H1 (cell line): ENCODE data around the gene RPS18. TPM values are rescaled to one million over a fixed set of nuclear protein-coding genes. Genes with fewer than 3 reads are reported as not detected.
"Not testable (repeated sequence)": the region's sequence is repeated elsewhere in the genome, so short reads cannot be mapped to it uniquely, and the experiment has no call there.

Experiments
- CTCF ChIA-PET: fragments of 300-600 bp; sonication (Branson Sonifier 250); formaldehyde crosslinking; loops from one replicate; lab custom pipeline; 2021; ENCODE audit not compliant: partially characterized antibody; lab: Charles Lee
- POLR2A ChIA-PET: fragments of 300-600 bp; sonication (Branson Sonifier 250); formaldehyde crosslinking; loops from one replicate; lab custom pipeline; 2021; ENCODE audit warnings: inconsistent platforms; ENCODE audit not compliant: partially characterized antibody; lab: Charles Lee
- DNase-seq, 2 experiments: peaks; one replicate each; pipeline versions ENCODE4 v3.0.0 to v3.0.0-alpha.2; 2010 to 2022; ENCODE audit warnings: low spot score in 2 of 2, low read depth in 1 of 2, mixed read lengths in 1 of 2
- FAIRE-seq: peaks from 2 replicates; lab custom pipeline; 2011; peaks lifted over from hg19 to GRCh38; lab: Jason Lieb, UNC
- H2AFZ ChIP-seq: 2 replicates; pipeline ENCODE4 v1.8.1; 2012; ENCODE audit warnings: low read length, inconsistent platforms
- H2AK5ac ChIP-seq: 2 replicates; pipeline ENCODE4 v1.6.1; 2013; ENCODE audit warnings: low read depth, low read length
- H2BK120ac ChIP-seq: replicated peaks from 2 replicates; pipeline ENCODE3; 2013; ENCODE audit warnings: low read depth, low read length, inconsistent platforms
- H2BK12ac ChIP-seq: 2 replicates; pipeline ENCODE4 v1.6.1; 2013; ENCODE audit warnings: low read depth, low read length
- H2BK15ac ChIP-seq: 2 replicates; pipeline ENCODE4 v1.6.1; 2013; ENCODE audit warnings: low read length
- H2BK20ac ChIP-seq: 2 replicates; pipeline ENCODE4 v1.6.1; 2013; ENCODE audit warnings: low read length
- H2BK5ac ChIP-seq: 2 replicates; pipeline ENCODE4 v1.6.1; 2013; ENCODE audit warnings: low read depth, low read length
- H3K14ac ChIP-seq: 2 replicates; pipeline ENCODE4 v1.6.1; 2013; ENCODE audit warnings: inconsistent platforms; ENCODE audit not compliant: insufficient read length
- H3K18ac ChIP-seq: 2 replicates; pipeline ENCODE4 v1.6.1; 2013; ENCODE audit warnings: low read length; ENCODE audit errors: extremely low read depth
- H3K23ac ChIP-seq: 2 replicates; pipeline ENCODE4 v1.6.1; 2013; ENCODE audit warnings: inconsistent platforms; ENCODE audit not compliant: insufficient read length
- H3K23me2 ChIP-seq: 2 replicates; pipeline ENCODE4 v1.6.1; 2013; ENCODE audit warnings: low read depth, low read length
- H3K27ac ChIP-seq: 2 replicates; pipeline ENCODE4 v1.6.1; 2011; ENCODE audit warnings: low read depth, low read length, inconsistent platforms
- H3K27me3 ChIP-seq, 4 experiments: replicated peaks in 1 of 4; 1 replicate in 1 of 4; 2 replicates in 3 of 4; pipeline versions ENCODE4 v1.6.1 to v1.8.1; 2011 to 2013; ENCODE audit warnings: low read length in 3 of 4, mild to moderate bottlenecking in 3 of 4, inconsistent platforms in 2 of 4, mixed read lengths in 2 of 4, moderate library complexity in 1 of 4; ENCODE audit not compliant: control insufficient read depth in 3 of 4, insufficient read depth in 3 of 4; ENCODE audit errors: extremely low read depth in 1 of 4
- H3K36me3 ChIP-seq, 4 experiments: 2 replicates each; pipeline versions ENCODE4 v1.6.1 to v1.8.1; 2011 to 2013; ENCODE audit warnings: mild to moderate bottlenecking in 4 of 4, low read length in 3 of 4, moderate library complexity in 2 of 4, control low read depth in 1 of 4, inconsistent platforms in 1 of 4; ENCODE audit not compliant: insufficient read depth in 4 of 4, control insufficient read depth in 2 of 4
- H3K4ac ChIP-seq: replicated peaks from 2 replicates; pipeline ENCODE3; 2013; ENCODE audit warnings: low read length, low read depth, mixed read lengths, inconsistent platforms; ENCODE audit not compliant: insufficient read length
- H3K4me1 ChIP-seq, 4 experiments: replicated peaks in 1 of 4; 1 replicate in 1 of 4; 2 replicates in 3 of 4; pipeline versions ENCODE4 v1.6.1 to v1.8.1; 2011 to 2013; ENCODE audit warnings: low read length in 3 of 4, inconsistent platforms in 2 of 4, mixed read lengths in 1 of 4; ENCODE audit not compliant: insufficient read depth in 4 of 4, control insufficient read depth in 3 of 4
- H3K4me2 ChIP-seq, 2 experiments: 2 replicates each; pipeline versions ENCODE4 v1.6.1 to v1.8.1; 2011 to 2013; ENCODE audit warnings: low read depth in 2 of 2, low read length in 2 of 2, control low read depth in 1 of 2, inconsistent platforms in 1 of 2, mild to moderate bottlenecking in 1 of 2; ENCODE audit not compliant: insufficient read depth in 1 of 2
- H3K4me3 ChIP-seq, 4 experiments: fragments of 200-600, 300-600 bp in 1 of 4; sonication (generic), shearing (Covaris generic), sonication (Bioruptor Twin) in 1 of 4; 2 replicates each; pipeline versions ENCODE4 v1.5.1 to v1.8.1; 2011 to 2016; ENCODE audit warnings: low read length in 4 of 4, low read depth in 3 of 4, control low read depth in 2 of 4, inconsistent platforms in 2 of 4, mild to moderate bottlenecking in 2 of 4, mixed read lengths in 1 of 4, moderate library complexity in 1 of 4; ENCODE audit not compliant: insufficient read depth in 2 of 4; ENCODE audit errors: extremely low read depth in 1 of 4
- H3K56ac ChIP-seq: replicated peaks from 2 replicates; pipeline ENCODE3; 2013; ENCODE audit warnings: low read depth, mild to moderate bottlenecking, mixed read lengths, low read length, inconsistent platforms; ENCODE audit not compliant: insufficient read length
- H3K79me1 ChIP-seq: 2 replicates; pipeline ENCODE4 v1.6.1; 2013; ENCODE audit warnings: low read depth, low read length, control low read depth
- H3K79me2 ChIP-seq, 2 experiments: 2 replicates each; pipeline versions ENCODE4 v1.6.1 to v1.8.1; 2012 to 2013; ENCODE audit warnings: low read length in 2 of 2, mild to moderate bottlenecking in 2 of 2, inconsistent platforms in 1 of 2; ENCODE audit not compliant: insufficient read depth in 2 of 2, control insufficient read depth in 1 of 2
- H3K9ac ChIP-seq, 4 experiments: replicated peaks in 1 of 4; 1 replicate in 1 of 4; 2 replicates in 3 of 4; pipeline versions ENCODE4 v1.6.1 to v1.8.1; 2011 to 2013; ENCODE audit warnings: low read depth in 3 of 4, low read length in 3 of 4, control low read depth in 2 of 4, mild to moderate bottlenecking in 2 of 4, moderate library complexity in 2 of 4, inconsistent platforms in 1 of 4; ENCODE audit errors: extremely low read depth in 1 of 4
- H3K9me3 ChIP-seq, 2 experiments: 2 replicates each; pipeline versions ENCODE4 v1.6.1 to v1.8.1; 2012 to 2013; ENCODE audit warnings: mild to moderate bottlenecking in 2 of 2, moderate library complexity in 2 of 2, control low read depth in 1 of 2, inconsistent platforms in 1 of 2, low read depth in 1 of 2, low read length in 1 of 2, mixed read lengths in 1 of 2; ENCODE audit not compliant: insufficient read depth in 2 of 2
- H4K20me1 ChIP-seq, 2 experiments: replicated peaks in 1 of 2; 2 replicates each; pipeline versions ENCODE3 to v1.8.1; 2011 to 2013; ENCODE audit warnings: inconsistent platforms in 2 of 2, low read length in 2 of 2, mild to moderate bottlenecking in 1 of 2; ENCODE audit not compliant: insufficient read depth in 2 of 2, control insufficient read depth in 1 of 2
- H4K5ac ChIP-seq: 2 replicates; pipeline ENCODE4 v1.6.1; 2013; ENCODE audit warnings: low read length, low read depth, mixed read lengths, inconsistent platforms; ENCODE audit not compliant: insufficient read length
- H4K8ac ChIP-seq: 2 replicates; pipeline ENCODE4 v1.8.0; 2013; ENCODE audit warnings: mild to moderate bottlenecking, moderate library complexity, low read length, inconsistent platforms; ENCODE audit not compliant: insufficient read depth; ENCODE audit errors: extremely low read depth
- H4K91ac ChIP-seq: replicated peaks from 2 replicates; pipeline ENCODE3; 2013; ENCODE audit warnings: low read length, mixed read lengths, inconsistent platforms; ENCODE audit not compliant: insufficient read length
- WGBS, 2 experiments: shearing (Covaris generic) in 1 of 2; methylation state at CpG; one replicate each; pipeline versions ENCODE4 v1.1.6 to v1.1.7; 2013 to 2015; ENCODE audit warnings: low lambda C conversion rate in 2 of 2, mixed read lengths in 2 of 2, inconsistent platforms in 1 of 2, low coverage in 1 of 2, missing lambda C conversion rate in 1 of 2; ENCODE audit not compliant: insufficient replicate concordance in 2 of 2, insufficient coverage in 1 of 2, insufficient read length in 1 of 2; ENCODE audit errors: extremely low coverage in 1 of 2, missing lambda C conversion rate in 1 of 2; 5-methylcytosine and 5-hydroxymethylcytosine counted together
- polyA plus RNA-seq, 7 experiments: library from polyadenylated mRNA; depleted of rRNA in 3 of 7; stranded (reverse) in 5 of 7; unstranded in 2 of 7; fragments of >200 nt in 5 of 7; fragments of 200-250 nt in 2 of 7; gene quantifications; 1 replicate in 5 of 7; 2 replicates in 1 of 7; 4 replicates in 1 of 7; pipeline versions ENCODE4 v1.2.1 to v1.2.3, GENCODE V29; 2011 to 2013; ENCODE audit warnings: missing spikeins in 2 of 7, mixed read lengths in 2 of 7
- total RNA-seq: library from RNA; stranded (reverse); fragmentation: NEBNext Ultra II Directional; extraction: Animal tissue kit (Norgen Biotek cat#: 25700); gene quantifications from 2 replicates; pipeline ENCODE4 v1.2.1, GENCODE V29; 2021

The RPS18 gene
- total and polyA plus RNA-seq, 2 of the 8 experiments (the other 6 are each of a cell fraction or from before 2014, with no cell fraction given) = 2,796 to 7,099 TPM

DNA sequence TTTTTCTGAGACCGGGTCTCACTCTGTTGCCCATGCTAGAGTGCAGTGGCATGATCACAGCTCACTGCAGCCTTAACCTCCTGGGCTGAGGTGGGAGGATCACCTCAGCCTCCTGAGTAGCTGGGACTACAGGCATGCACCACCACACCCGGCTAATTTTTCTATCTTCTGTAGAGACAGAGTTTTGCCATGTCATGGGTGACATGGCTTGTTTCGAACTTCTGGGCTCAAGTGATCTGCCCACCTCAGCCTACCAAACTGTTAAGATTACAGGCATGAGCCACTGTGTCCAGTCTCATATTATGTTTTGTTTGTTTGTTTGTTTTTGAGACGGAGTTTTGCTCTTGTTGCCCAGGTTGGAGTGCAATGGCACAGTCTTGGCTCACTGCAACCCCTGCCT lies 13.3 kb downstream of the RPS18 start:
- 91% methylated on average over 4 of the region's 4 CpGs; no CpG with 5 or more reads in 1 of the 2 experiments for WGBS, 2 experiments
- H3K9me3 ChIP-seq, H3K14ac ChIP-seq, H2BK15ac ChIP-seq, DNase-seq, H3K23ac ChIP-seq, H2AFZ ChIP-seq, H3K27me3 ChIP-seq, H4K91ac ChIP-seq, H4K20me1 ChIP-seq, H3K79me1 ChIP-seq, H4K5ac ChIP-seq, H3K4ac ChIP-seq, H2BK20ac ChIP-seq, H2BK5ac ChIP-seq, H2BK120ac ChIP-seq, H4K8ac ChIP-seq, H2AK5ac ChIP-seq, H3K56ac ChIP-seq, H3K9ac ChIP-seq, CTCF ChIA-PET, FAIRE-seq, H2BK12ac ChIP-seq, H3K23me2 ChIP-seq, H3K27ac ChIP-seq, H3K18ac ChIP-seq, H3K4me2 ChIP-seq, H3K4me3 ChIP-seq: not testable (repeated sequence)
- peaks cover 0 to 22% of the 10 kb centered on the region in 2 experiments; a peak in 3 of 4 replicates for H3K79me2 ChIP-seq
- POLR2A ChIA-PET = interaction anchor here (12.0 kb wide), 1 partner anchor 9 kb away, joined by 337 read pairs; the partner anchor contains the start of genes PFDN6, RGL2 and WDR46
- peaks cover 8 to 30% (median 21%) of the 10 kb centered on the region in 4 experiments for H3K36me3 ChIP-seq
- H3K4me1 ChIP-seq = peaks cover 0 to 12% (median 7%) of the 10 kb centered on the region in 4 experiments; a peak in 5 of 7 replicates
